GM21367 (cell line): ENCODE data around the gene ZDHHC11B.
"Not testable (repeated sequence)": the region's sequence is repeated elsewhere in the genome, so short reads cannot be mapped to it uniquely, and the experiment has no call there.

Source experiments
- ATAC-seq: cut with Tn5 transposase; IDR thresholded peaks from one replicate; pipeline ENCODE4 v1.9.1; 2021; ENCODE audit not compliant: unreplicated experiment

The ZDHHC11B gene

DNA sequence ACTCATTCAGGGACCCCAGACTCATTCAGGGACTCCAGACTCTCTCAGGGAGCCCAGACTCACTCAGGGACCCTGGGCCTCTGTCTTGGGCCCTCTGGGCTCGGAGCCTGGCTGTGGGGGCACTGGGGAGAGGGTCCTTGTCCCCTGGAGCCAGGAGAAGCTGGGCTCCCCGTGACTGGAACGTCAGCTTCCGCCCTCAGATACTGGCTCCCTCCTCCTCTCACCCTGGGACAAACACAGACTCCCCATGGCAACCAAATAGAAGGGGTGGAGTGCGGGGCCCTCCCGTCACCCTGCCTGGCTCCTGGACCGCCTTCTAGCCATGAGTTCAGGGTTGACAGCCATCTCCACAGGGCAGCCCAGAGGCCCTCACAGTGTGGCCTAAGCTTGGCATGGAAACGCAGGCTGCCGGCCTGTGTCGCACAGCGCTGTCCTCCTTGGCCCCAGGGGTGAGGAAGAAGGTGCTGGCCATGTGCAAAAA, 27.6 kb downstream of the ZDHHC11B start:
- ATAC-seq: no peak

DNA sequence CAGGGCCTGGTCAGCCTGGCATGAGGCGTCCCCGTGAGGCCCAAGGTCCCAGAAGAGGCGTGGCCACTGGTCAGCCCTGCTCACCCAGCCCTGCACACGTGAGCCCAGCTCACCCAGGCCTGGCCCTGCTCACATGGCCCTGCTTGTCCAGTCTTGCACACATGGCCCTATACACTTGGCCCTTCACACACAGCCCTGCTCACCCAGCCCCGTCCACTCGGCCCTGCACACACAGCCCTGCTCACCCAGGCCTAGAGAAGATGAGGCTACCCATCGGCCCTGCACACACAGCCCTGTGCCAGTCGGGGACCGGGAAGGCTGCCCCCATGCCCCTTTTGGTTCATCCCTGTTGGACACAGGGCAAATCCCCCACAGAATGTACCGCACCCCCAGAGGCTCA, 28.4 kb downstream of the ZDHHC11B start:
- no peak for ATAC-seq

DNA sequence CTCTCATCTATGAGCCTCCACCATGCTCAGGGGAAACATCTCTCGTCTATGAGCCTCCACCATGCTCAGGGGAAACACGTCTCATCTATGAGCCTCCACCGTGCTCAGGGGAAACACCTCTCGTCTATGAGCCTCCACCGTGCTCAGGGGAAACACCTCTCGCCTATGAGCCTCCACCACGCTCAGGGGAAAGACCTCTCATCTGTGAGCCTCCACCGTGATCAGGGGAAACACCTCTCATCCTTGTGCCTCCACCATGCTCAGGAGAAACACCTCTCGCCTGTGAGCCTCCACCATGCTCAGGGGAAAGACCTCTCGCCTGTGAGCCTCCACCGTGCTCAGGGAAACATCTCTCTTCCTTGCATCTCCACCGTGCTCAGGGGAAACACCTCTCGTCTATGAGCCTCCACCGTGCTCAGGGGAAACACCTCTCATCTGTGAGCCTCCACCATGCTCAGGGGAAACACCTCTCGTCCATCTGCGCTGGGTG, 30.3 kb downstream of the ZDHHC11B start:
- not testable (repeated sequence) for ATAC-seq

DNA sequence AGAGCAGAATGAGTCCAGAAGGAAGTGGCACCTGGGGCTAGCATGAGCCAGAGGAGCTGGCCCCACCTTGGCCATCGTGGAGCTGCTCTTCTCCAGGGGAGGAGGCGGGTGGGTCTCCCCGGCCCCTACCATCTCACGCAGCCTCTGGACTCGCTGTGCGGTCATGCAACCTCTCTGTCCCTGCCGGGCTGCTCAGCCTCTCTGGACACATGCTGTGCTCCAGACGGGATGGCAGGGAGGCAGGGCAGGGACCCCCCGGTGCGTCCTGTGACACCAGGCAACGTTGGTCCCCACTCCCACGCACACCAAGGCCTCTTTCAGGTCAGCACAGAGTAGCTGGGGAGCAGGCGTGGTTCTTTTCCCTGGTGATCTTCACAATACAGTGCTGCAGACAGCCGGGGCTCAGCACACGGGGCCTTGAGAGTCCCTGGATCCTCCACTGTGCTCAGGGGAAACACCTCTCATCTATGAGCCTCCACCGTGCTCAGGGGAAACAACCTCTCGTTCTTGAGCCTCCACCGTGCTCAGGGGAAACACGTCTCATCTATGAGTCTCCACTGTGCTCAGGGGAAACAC, 30.9 kb downstream of the ZDHHC11B start:
- ATAC-seq: not testable (repeated sequence)

DNA sequence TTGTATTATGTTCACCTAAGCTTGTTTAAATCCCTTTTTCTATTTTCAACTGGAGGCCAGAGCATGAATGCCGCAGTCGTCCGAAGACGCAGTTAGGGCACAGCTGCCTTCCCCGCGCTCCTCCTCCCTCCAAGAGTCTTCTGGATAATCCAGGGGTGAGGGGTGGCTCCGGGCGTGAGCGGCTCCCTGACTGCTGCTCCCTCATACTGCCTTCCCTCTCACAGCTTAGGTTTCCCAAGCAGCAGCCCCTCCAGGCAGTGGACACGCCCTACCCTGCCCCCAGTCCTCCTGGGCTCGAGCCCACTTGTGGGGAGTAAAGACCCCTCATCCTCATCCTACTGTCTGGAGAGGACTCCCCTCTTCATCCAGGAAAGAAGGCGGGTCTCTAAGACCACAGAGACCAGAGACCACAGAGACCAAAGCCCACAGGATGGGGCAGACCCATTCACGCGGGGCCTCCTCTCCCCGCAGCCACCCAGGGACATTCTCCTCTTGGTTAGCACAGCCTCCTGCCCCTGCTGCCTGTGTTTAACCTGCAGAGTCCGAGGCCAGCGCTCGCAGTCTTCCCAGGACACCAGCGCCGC, 31.9 kb downstream of the ZDHHC11B start:
- not testable (repeated sequence) for ATAC-seq

DNA sequence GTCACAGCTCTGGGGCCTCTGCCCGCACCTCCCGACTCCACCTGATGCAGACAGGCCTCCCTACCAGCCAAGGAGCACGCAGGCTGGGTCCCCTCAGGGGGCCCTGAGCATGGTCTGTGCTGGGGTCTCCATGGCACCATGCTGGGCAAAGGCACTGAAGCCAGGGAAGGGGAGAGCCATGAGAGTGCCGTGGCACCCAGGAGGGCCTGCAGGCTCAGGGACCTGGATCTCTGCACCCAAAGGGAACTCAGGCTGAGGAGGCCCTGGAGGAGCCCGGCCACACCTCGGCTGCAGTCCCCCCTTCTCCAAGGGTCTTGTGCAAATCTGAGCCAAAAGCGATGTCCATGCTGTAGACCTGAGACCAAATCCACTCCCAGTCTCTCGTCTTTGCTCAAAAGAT, 32.5 kb downstream of the ZDHHC11B start:
- ATAC-seq: not testable (repeated sequence)

DNA sequence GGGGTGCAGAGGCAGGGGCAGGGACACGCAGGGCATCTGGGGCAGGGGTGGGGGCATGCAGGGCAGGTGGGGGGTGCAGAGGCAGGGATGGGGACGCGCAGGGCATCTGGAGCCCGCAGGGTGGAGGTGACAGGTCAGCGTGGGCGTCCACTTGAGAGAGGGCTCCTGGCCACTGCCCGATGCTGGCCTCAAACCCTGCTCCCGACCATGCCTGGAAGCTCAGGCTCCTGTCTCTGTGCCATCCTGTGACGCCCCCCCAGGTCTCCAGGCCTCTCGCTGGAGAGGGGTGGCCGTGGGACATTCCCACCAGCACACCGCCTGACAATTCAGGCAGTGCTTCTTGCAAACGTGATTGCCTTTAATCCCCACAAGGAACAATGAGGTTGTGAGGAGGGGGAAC, 33.0 kb downstream of the ZDHHC11B start:
- no peak for ATAC-seq

DNA sequence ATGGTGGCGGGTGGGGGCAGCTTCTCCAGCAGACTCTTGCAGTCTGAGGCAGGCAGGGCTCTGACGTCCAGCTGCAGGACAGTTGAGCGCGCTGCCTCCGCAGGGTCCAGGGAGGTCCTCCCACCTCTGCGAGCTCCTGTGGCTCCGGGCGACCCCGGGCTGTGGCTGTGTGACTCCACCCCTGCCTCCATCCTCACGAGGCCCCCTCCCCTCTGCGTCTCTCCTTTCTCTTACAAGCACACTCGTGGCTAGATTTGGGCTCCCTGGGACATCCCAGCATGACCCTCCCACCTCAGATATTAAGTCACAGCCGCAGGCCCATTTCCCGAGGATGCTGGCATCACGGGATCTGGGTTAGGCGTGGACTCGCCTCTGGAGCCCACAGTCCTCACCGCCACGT, 34.3 kb downstream of the ZDHHC11B start:
- not testable (repeated sequence) for ATAC-seq

DNA sequence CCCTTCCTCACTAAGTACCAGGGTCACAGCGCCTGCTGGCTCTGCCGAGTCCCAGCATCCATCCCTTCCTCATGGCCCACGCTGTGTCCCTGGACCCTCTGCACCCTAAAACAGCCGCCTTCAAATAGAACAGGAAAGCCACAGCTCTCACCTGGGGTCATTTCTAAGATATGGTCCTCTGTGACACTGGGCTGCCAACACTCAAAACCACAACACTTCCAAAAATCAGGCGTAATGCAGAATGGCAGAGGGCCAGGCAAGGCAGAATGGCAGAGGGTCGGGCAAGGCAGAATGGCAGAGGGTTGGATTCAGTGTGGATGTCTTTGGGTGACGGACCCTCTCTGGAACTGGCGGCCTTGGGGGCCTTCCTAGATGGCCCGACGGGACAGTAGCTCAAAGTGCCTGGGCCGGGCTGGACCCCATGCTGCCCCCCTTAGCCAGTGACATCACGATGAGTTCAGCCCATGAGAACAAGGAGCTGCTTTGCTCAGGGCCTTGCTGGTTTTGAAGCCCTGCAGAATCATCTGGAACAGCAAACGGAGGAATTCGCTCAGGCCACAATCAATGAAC, 35.3 kb downstream of the ZDHHC11B start:
- no peak for ATAC-seq

DNA sequence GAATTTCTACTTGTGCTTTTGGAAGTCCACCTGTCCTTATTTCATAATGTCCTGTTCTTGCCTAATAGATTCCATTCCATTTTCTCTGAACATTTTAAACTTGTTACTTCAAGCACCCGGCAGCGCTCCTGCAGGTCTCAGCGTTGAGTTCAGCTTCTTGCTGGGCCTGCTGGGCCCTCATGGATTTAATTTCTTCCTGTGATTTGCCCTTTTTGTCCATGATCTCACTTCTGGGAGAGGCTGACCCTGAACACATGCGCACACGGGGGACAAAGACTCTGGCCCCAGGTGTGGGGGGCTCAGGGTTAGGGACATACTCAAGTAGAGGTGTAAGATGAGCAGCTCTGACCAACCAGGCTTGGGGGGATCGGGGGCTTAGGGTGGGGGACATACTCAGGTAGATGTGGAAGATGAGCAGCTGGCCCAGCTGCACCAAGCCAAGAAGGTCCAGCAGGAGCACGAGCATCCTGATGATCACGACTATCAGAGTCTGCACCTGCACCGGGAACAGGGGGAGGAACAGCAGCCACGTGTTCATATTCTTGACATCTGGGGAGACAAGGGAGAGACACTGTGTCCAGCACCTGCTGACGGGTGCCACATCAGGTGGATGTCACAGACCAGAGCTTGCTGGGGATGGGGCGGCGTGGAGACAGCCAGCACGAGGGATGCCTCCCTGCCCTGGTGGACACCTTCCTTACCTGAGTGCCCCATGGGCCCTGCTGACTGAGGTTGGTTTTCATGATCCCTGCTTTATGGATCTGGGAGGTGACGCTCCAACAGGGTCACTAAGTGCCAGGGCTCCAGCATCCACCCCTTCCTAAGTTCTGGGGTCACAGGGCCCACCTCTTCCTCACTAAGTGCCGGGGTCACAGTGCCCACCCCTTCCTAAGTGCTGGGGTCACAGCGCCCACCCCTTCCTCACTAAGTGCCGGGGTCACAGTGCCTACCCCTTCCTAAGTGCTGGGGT, 36.2 kb downstream of the ZDHHC11B start:
- not testable (repeated sequence) for ATAC-seq

DNA sequence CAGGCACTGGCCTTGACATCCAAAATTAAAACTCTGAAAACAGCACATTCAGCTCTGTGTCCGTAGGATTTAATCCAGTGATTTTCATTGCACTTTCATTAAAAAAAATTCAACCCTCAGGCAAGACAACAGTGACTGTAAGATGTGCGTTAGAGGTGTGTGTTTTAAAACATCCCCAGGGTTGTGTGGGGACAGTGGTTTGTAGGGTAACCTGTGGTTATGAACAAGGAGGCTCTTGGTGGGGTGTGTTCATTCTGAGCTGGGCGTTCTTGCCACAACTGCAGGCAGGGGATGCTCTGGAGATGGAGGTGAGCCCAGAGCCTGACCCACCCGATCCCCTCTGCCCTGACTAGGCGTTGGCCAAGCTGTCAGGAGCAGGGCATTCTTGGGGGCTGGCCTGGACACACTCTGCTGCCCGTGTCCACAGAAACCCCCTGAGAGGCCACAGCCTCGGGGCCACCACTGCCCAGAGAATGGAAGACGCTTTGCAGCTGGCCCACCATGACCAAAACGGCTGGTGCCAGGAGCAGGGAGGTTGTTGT, 37.2 kb downstream of the ZDHHC11B start:
- not testable (repeated sequence) for ATAC-seq

DNA sequence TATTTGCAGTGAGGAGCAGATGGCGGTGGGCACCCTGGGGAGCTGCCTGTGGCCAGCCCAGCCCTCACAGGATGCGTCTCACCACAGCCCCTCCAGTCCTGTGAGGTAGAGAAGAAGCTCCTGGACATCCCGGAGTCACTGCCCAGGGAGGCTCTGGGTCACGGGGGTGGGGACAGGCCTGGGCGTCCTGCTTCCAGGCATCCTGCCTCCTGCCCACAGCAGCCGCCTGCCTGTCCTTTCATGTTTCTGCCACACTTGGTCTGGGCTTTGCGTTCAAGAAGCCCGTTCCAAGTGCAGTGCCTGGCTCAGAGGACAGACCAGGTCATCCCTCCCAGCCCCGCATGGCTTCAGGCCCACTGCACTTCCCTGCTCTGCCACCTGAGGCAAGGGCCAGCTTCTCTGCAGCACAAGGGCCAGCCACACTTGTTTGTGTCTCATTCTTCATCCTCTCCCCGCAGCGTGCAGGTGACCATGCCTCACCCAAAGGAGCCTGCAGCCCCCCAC, 38.2 kb downstream of the ZDHHC11B start:
- no peak for ATAC-seq

DNA sequence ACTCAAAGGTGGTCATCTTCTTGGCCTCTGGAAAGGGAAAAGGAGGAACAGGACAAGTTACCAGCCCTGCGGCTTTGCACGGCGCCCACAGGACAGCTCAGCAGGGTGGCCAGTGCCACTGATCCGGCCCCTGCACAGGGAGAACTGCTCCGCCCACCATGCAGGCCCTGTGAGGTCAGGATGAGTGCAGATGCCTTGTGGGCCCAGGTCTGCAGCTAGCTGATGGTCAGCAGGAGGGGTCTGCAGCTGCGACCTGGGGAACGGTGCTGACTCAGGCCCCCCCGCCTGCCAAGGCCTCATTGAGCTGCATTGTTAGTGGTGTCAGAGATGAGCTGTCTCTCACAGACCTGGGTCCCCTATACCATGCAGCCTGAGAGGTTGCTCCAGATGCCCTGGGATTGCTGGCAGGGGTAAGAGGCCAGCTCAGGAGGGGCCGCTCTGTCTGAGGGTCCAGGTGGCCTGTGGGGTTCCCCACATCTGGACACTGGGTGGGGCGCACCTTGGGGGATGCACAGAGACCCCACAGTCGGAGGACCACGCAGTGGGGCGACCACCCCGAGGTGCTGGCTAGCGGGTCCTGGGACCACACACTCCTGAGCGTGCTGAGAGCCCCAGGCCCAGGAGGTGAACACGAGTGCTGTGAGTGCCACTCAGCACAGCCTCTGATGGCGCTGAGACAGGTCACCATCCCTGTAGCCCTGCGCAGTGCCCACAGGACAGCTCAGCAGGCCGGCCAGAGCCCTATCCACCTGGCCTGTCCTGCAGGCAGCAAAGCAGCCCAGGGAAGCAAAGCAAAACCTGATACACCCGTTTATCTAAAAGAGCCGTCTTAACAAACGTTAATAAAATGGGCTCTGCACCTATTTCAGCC, 39.0 kb downstream of the ZDHHC11B start:
- ATAC-seq: not testable (repeated sequence)

DNA sequence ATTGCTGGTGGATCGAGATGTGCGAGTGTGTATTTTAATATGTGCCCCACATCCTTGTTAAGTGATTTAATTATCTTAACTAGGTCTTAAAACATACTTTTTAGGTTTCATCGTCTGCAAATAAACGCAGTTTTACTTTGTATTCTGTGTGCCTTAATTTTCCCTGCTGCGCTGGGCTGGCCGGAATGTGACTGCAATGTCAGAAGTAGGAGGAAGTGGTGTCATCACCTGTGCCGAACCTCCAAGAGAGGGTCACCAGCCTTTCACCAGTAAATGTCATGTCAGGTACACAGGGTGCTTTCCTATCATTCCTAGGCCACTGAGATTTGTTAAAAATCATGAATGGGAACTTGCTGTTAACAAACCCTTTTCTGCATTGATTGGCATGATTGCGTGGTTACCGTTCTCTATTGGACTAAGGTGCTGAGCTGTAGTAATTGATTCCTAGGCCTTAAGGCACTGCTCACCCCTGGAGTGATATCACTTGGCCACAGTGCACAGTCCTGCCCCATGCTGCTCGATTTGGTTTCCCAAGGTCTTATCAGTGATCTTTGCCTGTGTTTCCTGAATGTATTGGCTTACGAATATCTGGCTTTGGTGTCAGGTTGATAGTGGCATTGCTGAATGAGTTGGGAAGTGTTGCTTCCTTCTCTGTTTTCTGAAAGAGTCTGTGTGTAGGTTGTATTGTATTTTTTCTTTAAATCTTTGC, 40.7 kb downstream of the ZDHHC11B start:
- ATAC-seq: not testable (repeated sequence)

DNA sequence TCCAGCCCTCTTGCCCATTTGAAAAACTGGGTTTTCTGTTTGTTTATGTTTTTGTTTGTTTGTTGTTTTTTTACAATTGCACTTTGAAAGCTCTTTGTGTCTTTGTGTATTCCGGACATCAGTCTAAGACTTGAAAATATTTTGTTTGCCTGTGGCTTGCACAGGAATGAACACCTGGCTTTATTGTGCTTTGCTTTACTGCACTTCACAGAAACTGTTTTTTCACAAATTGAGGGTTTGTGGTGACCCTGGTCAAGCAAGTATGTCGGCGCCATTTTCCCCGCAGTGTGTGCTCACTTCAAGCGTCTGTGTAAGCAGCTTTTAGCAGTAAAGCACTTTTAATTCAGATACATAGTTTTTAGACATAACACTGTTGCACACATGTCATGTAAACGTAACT, 42.3 kb downstream of the ZDHHC11B start:
- ATAC-seq: not testable (repeated sequence)

DNA sequence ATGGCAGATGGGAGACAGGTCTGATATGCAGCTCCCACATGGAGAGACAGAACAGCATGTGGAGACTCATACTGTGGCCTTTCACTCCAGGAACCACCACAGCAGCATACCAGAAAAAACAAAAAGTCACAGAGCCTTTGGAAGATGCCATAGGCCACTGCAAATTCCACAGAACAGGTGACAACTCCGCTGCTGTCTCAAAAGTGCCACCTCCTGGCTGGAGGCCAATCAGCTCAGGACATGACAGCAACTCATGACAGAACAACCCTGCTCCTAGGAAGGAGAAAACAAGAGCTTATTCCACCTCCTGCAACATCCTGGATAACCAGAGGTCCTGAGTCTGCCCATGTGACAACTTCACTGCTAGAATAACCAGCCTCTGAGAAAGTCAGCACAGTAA, 50.4 kb downstream of the ZDHHC11B start:
- not testable (repeated sequence) for ATAC-seq

DNA sequence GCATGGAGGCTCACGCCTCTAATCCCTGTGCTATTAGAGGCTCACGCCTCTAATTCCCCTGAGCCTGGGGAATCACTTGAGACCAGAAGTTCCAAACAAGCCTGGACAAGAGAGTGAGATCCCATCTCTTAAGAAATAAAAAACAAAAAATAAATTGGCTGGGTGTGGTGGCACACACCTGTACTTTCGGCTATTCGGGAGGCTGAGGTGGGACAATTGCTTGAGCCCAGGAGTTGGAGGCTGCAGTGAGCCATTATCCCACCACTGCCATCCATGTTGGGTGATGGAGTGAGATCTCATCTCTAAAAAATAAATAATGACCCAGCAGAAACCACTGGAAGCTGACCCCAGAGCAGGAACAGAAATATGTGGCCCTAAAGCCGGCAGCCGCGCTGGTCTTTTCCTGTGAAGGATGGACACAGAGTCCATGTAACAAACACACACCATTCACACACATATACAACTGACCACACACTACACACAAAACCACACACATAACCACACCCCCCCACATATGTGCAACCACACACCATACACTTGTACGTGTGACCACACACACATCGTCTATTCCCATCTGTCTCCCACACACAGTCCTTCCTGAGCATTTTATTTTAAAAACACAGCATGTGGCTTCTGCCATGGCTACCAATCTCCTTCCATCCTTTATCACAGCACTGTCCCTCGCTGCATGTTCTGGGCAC, 51.6 kb downstream of the ZDHHC11B start:
- ATAC-seq: not testable (repeated sequence)

DNA sequence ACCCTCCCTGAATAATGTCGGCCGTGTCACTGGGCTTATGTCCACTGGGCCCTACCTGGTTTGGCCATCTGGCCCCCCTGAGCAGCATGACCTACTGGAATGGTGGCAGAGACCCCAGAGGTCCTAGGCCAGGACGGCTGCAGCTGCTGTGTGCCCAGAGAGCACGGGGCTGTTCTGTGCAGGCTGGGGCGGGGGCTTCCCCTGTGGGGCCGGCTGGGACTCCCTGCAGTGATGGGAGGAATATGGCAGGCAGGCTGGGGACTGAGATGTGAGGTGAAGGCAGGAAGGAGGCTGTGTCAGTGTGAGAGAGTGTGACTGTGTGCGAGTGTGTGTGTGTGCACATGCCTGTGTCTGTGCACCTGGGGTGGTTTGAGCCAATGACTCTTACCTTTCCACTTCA, 55.3 kb downstream of the ZDHHC11B start:
- ATAC-seq: not testable (repeated sequence)
